RWPE1 (cell line): Measurements from ENCODE around the gene PNPLA1.

Experiments used
- CTCF ChIA-PET: fragments of 350-600 bp; sonication (Branson Sonifier 250); formaldehyde crosslinking; extraction: SDS; loops from one replicate; lab custom pipeline; 2021; lab: Yijun Ruan, JAX
- POLR2A ChIA-PET: fragments of 400-600 bp; formaldehyde crosslinking; extraction: SDS; loops from one replicate; lab custom pipeline; 2020; ENCODE audit warnings: antibody characterized with exemption; ENCODE audit not compliant: low non-redundant PET; lab: Yijun Ruan, JAX
- DNase-seq: peaks from one replicate; pipeline ENCODE4 v3.0.0; 2012; ENCODE audit warnings: low spot score
- H3K27ac ChIP-seq: fragments of 450-650 bp; 2 replicates; pipeline ENCODE4 v1.5.1; 2017
- TF ChIP-seq, protein P1 (sequence below): fragments of 450-650 bp; conservative IDR thresholded peaks from 2 replicates; pipeline ENCODE4 v1.5.1; 2017; ENCODE audit warnings: low read depth, mild to moderate bottlenecking

Gene PNPLA1

GRCh38 chr6:36313649-36313936 is 43.7 kb downstream of the PNPLA1 start:
- DNase-seq: no peak
- no peak overlapping the region for H3K27ac ChIP-seq
- ChIA-PET POLR2A (interaction anchor here (0.6 kb wide), 1 partner anchor 54 kb away, joined by 8 read pairs; no protein-coding TSS in a partner anchor), CTCF (interaction anchor here (0.6 to 0.7 kb wide), 2 partner anchors 46 to 102 kb away, joined by 3 to 4 read pairs; no protein-coding TSS in a partner anchor)
- TF ChIP-seq, protein P1, sequence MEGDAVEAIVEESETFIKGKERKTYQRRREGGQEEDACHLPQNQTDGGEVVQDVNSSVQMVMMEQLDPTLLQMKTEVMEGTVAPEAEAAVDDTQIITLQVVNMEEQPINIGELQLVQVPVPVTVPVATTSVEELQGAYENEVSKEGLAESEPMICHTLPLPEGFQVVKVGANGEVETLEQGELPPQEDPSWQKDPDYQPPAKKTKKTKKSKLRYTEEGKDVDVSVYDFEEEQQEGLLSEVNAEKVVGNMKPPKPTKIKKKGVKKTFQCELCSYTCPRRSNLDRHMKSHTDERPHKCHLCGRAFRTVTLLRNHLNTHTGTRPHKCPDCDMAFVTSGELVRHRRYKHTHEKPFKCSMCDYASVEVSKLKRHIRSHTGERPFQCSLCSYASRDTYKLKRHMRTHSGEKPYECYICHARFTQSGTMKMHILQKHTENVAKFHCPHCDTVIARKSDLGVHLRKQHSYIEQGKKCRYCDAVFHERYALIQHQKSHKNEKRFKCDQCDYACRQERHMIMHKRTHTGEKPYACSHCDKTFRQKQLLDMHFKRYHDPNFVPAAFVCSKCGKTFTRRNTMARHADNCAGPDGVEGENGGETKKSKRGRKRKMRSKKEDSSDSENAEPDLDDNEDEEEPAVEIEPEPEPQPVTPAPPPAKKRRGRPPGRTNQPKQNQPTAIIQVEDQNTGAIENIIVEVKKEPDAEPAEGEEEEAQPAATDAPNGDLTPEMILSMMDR: no peak

GRCh38 chr6:36314221-36315014 is 44.6 kb downstream of the PNPLA1 start:
- ChIA-PET CTCF (interaction anchor here (0.6 to 1.0 kb wide), 2 partner anchors 12 to 46 kb away, joined by 3 to 4 read pairs; no protein-coding TSS in a partner anchor), POLR2A (interaction anchor here (0.6 kb wide), 1 partner anchor 55 kb away, joined by 8 read pairs; no protein-coding TSS in a partner anchor)
- no peak overlapping the region for H3K27ac ChIP-seq
- DNase-seq: peak; percentile 92
- TF ChIP-seq, protein P1: no peak

- no peak overlapping the region for H3K27ac ChIP-seq
- POLR2A ChIA-PET: no interaction called here
- TF ChIP-seq, protein P1: no peak
- CTCF ChIA-PET: interaction anchor here (0.9 kb wide), 1 partner anchor 14 kb away, joined by 3 read pairs; no protein-coding TSS in a partner anchor
- DNase-seq: no peak
Measured at GRCh38 chr6:36315921-36316320, 46.1 kb downstream of the PNPLA1 start.

- DNase-seq: no peak
- TF ChIP-seq, protein P1: no peak
- POLR2A ChIA-PET: no interaction called here
- no peak overlapping the region for H3K27ac ChIP-seq
- CTCF ChIA-PET: interaction anchor here (0.8 kb wide), 1 partner anchor 15 kb away, joined by 3 read pairs; no protein-coding TSS in a partner anchor
Measured at GRCh38 chr6:36317623-36318022, 47.8 kb downstream of the PNPLA1 start.

- H3K27ac ChIP-seq: no peak overlapping the region
- no peak for DNase-seq
- TF ChIP-seq, protein P1: no peak
- ChIA-PET POLR2A (no interaction called here), CTCF (no interaction called here)
Measured at GRCh38 chr6:36318690-36319435, 49.0 kb downstream of the PNPLA1 start.

DNA sequence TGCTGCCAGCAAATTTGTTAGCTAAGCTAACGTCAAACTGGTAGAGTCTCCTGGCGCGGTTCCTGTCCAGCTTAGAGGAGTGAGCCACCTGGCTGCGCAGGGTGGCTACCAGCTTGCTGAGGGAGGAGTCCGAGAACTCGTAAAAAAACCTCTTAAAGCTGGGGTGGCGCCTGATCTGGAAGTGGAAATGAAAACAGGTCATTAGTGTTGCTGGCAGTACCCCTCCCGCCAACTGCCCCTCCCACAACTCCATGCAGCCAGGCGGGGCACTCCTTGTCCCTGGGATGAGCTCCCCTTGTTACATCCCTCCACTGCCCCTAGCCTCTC is 49.5 kb downstream of the PNPLA1 start:
- ChIA-PET POLR2A (no interaction called here), CTCF (no interaction called here)
- TF ChIP-seq, protein P1: no peak
- DNase-seq: no peak
- no peak overlapping the region for H3K27ac ChIP-seq
